Measurements from ENCODE around the gene BCHE.
"Not testable (repeated sequence)": the region's sequence is repeated elsewhere in the genome, so short reads cannot be mapped to it uniquely, and the experiment has no call there.

The BCHE gene

DNA sequence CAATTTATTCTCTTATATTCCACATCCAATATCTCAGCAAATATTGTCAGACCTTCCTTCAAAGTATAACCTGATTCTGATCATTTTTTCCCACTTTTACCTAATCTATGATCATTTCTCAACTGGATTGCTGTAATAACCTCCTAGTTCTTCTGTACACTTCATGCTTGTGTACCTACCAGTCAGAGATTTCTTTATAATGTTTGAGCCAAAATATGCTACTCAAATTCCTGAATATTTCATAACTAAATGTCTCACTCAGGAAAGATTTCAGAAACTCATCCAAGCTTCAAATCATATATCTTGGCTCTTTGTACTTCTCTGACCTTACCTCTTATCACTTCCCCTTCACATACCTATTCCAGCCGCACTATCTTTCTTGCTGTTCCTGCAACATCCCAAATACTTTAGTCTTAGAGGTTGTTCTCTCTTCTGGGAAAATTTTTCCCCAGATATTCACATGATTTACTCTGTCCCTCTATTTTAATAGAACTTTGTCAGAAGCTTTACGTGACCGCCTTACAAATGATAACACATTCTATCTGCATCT is 20.0 kb downstream of the BCHE start:
- no peak for DNase-seq (ENCODE audit: extremely low read depth in 1 of 2, low read depth in 1 of 2)

DNA sequence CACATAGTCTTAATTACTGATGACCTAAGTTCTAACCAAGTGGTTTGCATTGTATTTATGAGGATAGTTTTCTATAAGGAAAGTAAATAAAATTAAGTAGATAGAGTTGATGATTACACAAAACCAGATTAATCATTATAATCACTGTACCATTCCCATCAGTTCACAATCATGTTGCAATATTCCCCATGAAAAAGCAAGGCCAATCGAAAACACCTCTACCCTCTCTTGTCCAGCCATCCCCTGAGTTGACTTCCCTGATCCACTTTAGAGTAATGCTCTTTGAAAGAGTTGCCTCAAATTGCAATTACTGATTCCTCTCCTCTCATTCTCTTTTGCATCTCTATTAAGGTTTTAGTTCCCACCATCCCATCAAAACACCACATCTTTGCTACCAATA is 21.0 kb downstream of the BCHE start:
- no peak for DNase-seq (ENCODE audit: extremely low read depth in 1 of 2, low read depth in 1 of 2)

DNA sequence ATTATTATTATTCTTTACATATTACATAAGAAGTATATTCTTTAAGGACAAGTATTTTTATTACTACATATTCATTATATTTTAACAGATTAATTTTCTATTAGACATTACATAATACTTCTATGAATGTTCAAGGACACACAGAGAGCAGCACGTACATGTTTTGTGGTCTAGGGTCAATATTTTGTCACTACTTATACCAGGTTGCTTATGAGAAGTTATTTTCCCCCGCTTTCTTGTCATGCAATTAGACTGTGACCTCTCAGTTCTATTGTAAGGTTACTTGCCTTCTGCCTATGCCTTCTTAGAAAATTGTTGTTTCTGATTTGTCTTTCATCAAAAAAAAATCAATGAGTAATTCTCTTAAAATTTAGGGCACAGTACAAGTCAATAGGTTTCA is 21.5 kb downstream of the BCHE start:
- no peak for DNase-seq (ENCODE audit: extremely low read depth in 1 of 2, low read depth in 1 of 2)

DNA sequence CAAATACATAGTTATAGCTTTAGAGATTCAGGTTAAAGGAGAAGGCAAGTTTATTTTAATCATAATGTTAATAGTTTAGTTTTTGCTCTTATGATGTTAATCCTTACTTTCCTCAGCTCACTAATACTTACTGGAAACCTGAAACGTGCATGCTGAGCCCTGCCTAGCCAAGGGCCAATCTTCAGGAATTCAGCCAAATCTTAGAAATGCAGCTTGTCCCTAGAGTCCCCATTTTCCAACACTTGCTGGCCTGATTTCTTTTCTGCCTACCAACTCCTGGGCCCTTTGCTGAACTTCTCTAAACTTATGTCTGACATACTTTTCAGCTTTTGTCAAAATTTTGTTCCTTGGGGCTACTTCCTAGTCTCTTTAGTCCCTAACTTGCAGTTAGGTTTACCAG is 22.8 kb downstream of the BCHE start:
- DNase-seq (ENCODE audit: extremely low read depth in 1 of 2, low read depth in 1 of 2): no peak

DNA sequence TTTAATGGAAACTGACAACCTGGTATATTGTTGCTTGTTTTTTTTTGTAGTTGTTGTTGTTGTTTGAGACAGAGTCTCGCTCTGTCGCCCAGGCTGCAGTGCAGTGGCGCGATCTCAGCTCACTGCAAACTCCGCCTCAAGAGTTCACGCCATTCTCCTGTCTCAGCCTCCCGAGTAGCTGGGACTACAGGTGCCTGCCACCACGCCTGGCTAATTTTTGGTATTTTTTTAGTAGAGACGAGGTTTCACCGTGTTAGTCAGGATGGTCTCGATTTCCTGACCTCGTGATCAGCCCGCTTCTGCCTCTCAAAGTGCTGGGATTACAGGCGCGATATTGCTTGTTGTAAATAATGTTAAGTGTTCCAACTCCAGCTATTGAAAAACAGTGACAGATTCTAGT is 29.3 kb downstream of the BCHE start:
- not testable (repeated sequence) for DNase-seq (ENCODE audit: extremely low read depth in 1 of 2, low read depth in 1 of 2)

DNA sequence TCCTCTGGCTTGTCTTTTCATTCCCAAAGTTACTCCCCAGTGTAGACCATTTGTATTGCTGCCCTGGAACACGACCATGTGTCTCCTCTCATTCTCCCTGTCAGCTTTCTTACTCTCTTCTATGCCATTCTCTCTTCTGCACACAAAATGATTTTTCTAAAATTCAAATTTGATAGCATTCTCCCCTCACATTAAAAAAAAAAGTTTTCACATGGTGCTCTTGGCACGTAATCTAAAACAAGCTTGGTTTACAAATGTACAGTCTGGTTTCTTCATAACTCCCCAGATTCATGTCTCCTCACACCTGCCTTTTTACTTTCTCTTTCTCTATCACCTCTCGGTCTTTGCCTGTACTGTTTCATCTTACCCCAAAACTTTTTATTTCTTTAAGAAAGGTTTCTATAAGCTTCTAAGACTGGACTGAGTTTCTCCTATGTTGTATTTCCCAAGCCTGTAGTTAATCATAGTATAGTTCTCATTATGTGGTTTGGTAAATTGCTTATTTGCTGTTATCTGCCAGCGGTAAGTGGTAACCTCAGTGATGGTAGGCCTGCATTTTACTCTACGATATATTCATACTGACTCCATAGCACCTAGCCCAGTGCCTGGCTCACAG is 31.2 kb downstream of the BCHE start:
- no peak for DNase-seq (ENCODE audit: extremely low read depth in 1 of 2, low read depth in 1 of 2)

DNA sequence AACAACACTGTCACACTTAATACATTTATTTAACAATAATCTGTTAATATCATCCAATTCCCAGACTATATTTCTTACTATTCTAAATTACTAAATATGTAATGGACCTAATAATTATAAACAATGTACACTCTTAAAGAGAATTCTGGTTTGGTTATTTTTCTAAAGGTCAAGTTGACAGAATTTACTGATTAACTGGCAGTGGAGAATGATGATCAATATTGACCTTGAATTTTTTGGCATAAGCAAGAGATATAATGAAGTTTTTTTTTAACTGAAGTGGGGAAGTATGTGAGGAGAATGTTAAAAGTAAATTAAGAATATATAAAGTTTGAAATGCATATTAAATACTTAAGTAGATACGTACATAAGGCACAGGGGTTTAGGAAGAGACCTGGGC is 33.8 kb downstream of the BCHE start:
- DNase-seq (ENCODE audit: extremely low read depth in 1 of 2, low read depth in 1 of 2): no peak

DNA sequence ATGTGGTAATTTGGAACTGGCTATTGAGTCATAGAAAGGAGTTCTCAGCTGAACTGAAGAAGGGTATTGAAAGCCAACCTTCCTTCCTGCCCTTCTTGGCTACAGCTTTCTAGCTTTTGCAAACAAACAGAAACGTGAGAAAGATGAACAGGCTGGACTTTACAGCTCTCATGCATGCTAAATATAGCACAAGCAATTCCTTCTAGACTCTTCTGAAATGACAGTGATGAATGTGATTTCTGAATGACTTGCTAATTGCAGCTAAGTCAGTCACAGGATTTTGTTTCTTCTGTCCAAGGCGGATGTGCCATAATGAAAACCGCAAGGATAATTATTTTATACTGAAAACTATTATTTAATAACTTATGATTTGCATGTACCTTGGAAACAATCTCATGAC is 36.3 kb downstream of the BCHE start:
- no peak for DNase-seq (ENCODE audit: extremely low read depth in 1 of 2, low read depth in 1 of 2)

DNA sequence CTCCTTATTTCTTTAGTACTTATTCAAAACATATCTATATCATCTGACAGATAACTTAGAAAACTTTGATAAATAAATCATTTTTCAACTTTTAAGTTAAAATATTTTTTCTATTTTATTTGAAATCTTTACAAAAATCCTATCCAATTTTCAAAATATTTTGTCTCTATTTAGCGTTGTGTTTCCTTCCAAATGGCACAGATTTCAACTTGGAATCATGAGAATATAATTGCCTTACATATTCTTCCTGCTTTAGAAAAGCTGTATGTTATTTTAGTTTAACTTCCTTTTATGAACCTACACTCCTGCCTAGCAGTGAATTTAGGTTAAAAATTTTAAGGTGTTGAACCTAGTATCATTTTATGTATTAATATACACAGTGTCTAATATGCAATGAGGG is 38.2 kb downstream of the BCHE start:
- no peak for DNase-seq (ENCODE audit: extremely low read depth in 1 of 2, low read depth in 1 of 2)

DNA sequence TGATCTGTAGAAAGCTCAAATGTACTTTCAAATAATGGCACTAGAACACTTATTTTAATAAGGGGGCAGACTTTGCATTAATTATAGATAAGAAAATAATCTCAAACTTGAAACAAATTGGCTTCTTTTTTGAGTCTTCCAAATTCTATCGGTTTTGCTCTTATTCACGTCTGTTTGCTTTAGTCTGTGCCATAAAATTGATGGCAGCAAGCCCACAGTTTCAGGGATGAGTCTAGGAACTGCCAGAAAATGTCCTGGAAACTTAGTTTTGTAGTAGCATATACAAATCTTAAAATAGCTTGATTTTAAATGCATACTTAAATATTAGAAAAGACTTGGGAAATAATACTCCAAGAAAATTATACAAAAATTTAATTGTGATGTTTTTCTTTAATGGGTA is 39.7 kb downstream of the BCHE start:
- DNase-seq (ENCODE audit: extremely low read depth in 1 of 2, low read depth in 1 of 2): no peak

DNA sequence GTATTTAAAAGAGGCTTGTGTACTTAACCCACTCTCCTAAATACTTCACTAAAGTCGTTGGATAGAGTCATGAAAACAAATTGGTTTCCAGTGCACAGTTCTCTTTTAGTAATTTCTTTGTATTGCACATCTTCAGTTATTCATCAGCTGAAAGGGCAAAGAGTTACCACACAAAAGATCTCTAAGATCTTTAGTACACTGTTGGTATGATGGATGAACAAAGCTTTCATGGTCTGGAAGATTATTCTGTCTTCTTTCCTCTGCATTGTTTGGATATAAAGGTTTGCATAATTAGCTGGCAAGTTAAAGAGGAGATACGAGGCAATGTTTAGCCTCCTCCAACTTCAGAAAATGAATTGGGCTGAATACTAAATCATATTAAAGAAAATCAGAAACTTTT is 40.5 kb downstream of the BCHE start:
- DNase-seq (ENCODE audit: extremely low read depth in 1 of 2, low read depth in 1 of 2): no peak

DNA sequence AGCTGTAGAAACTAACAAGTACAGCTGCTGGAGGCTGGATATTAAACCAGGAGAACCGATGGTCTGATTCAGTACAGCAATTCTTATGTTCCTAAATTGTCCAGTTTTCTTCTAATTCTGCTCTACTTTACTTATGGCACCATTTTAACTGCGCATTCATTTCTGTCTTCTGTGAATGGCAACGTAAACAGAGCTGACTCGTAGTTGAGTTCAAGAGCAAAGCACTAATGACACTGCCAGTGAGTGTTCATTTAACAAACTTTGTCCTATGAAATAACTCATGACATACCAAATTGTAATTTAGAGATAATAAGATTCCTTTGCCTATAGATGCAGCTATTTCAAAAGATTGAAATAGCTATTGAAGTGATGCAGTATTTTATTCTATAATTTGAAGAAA is 48.7 kb downstream of the BCHE start:
- DNase-seq (ENCODE audit: extremely low read depth in 1 of 2, low read depth in 1 of 2): no peak

DNA sequence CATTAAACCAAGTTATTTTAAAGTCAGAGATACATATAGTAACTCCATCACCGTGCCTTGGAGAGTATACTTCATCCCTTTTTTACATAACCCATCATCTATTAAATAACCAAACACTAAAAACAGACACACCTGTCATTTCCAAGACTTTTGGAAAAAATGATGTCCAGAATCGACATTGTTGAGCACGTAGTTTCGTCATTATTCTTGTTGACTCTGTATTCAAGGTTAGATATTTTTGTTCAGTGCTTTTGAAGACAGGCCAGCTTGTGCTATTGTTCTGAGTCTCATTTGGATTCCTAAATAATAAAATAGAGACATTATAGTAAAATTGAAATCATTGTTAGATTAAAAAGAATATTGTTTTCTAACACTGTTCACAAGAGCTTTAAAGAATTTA is 51.2 kb downstream of the BCHE start:
- no peak for DNase-seq (ENCODE audit: extremely low read depth in 1 of 2, low read depth in 1 of 2)

DNA sequence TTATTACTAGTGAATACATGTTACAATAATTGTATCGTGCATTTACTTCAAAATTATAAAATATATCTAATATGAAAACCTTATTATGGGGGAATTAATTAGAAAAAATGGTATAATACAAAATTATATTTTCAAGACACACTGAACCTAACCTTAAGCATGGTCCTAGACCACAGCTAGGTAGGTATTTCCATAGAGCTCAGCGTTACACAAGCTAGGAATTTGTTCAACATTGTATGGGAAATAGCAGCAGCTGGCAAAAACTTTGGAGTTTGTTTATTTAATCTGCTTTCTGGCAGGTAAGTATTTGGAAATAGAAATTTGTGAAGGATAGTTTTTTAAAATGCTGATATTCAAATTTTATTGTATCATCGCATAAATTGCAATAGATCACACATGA is 52.9 kb downstream of the BCHE start:
- no peak for DNase-seq (ENCODE audit: extremely low read depth in 1 of 2, low read depth in 1 of 2)

DNA sequence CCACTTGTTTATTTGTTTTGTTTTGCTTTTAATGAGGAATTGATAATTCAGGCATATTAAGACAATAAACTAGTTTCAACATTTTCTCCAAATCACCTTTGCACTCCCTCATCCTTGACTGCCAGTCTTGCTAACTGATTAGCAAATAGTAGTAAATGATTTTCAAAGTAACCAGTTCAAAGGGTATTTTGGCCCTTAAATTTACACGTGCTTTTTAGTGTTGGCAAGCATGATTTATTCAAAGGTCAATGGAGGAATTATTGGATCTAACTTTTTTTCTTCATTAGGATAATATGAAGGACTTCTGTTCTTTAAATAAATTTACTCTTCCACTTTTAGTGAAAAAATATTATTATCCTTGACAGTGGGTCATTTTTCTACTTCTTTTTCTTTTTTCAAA is 53.8 kb downstream of the BCHE start:
- no peak for DNase-seq (ENCODE audit: extremely low read depth in 1 of 2, low read depth in 1 of 2)

DNA sequence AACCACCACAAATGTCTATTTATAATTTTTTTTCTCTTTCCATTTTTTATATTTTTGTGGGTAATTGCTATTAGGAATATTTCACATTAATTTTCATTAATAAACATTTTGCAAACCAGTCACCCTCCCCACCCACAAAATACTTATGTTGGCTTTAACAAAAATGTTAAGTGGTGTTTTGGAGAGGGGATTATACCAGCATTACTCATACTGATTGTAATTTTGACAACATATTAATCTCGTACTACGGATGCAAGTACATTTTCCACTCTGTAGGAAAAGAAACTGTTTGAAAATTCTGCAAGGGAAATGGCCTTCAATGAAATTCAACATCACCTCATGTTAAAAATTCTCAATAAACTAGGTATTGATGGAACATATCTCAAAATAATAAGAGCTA is 58.3 kb downstream of the BCHE start:
- no peak for DNase-seq (ENCODE audit: extremely low read depth in 1 of 2, low read depth in 1 of 2)

DNA sequence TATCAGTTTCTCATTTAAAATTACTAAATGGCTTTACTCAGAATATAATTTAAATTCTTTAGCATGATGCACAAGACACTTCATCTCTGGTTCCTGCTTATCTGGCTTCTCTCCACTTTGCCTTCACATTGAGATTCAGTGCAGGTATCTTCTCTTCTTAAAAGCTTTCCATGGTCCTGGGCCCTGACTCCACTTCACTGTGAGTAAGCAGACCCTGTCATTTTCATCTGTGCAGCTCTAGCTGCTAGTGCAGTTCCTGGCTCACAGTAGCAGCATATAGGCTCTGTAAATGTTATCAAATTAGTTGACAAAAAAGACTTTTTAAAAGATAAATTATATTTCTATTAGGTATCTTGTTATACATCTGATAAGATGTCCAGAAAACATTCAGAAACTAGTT is 58.8 kb downstream of the BCHE start:
- DNase-seq (ENCODE audit: extremely low read depth in 1 of 2, low read depth in 1 of 2): no peak

DNA sequence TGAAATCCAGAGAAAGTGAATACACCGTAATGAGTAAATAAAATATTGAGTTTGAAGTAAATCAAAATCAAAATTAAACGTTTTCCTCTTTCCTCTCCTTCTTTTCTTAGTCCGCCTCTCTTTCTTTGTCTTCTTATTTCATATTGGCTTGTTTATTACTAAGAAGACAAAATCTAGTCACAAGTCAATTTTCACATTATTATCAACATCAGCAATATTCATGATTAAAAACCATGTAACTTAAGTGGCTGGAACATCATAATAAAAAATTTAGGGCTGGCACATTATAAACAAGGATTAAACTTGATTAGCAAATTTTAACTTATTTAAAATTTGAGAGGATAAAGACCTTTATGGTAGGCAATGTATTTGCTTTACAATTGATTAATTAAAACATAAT is 61.4 kb downstream of the BCHE start:
- no peak for DNase-seq (ENCODE audit: extremely low read depth in 1 of 2, low read depth in 1 of 2)

DNA sequence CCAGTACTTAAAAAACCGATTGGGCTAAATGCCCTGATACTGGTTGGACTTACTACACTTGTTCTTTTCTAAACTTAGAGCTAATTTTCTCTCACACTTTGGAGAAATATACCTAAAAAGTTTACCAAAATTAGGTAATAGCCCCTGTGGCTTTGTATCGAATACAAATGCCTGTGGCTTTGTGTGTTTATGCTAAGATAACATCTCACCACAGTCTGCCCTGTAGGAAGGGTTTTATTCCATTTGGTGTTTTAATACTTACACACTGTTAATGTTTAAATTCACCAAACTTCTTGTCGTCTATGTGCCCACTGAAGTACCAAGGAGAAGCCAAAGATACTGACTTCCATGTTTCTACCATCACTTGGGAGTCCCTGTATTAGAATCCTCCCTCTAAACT is 66.4 kb downstream of the BCHE start:
- DNase-seq (ENCODE audit: extremely low read depth in 1 of 2, low read depth in 1 of 2): no peak

DNA sequence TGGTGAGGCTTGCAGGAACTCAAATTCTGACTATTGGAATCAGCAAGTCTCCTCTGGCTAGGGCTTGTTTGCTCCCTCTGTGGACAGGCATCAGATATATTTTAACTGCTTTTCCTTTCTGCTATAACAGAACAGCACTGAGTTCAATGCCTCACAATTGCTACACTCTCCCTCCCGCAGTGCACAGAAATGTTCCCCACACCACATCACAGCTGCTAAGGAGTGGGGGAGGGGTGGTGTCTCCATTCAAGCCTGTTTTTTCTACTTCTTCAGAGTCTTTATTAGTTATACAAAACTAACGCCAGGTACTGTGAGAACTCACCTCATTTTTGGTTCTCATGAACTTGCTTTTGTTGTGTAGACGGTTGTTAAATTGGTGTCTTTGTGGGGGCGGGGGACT is 68.5 kb downstream of the BCHE start:
- DNase-seq (ENCODE audit: extremely low read depth in 1 of 2, low read depth in 1 of 2): no peak

DNA sequence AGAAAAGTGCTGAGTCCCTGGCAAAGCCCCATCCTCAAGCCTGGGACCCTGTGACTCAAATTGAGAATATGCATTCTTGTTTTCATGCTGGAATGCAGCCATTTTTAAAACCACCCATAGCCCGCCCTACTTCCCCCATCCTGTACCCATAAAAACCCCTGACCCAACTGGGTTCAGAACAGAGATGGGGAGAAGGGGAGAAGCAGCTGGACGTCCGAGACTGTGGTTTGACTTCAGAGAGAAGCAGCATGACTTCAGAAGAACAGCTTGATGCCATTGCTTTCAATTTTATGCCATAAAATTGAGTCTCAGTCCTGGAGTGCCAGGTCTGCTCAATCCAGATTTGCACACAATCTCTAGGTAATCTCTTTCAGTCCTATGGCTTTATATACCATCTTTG is 78.2 kb downstream of the BCHE start:
- no peak for DNase-seq (ENCODE audit: extremely low read depth in 1 of 2, low read depth in 1 of 2)

DNA sequence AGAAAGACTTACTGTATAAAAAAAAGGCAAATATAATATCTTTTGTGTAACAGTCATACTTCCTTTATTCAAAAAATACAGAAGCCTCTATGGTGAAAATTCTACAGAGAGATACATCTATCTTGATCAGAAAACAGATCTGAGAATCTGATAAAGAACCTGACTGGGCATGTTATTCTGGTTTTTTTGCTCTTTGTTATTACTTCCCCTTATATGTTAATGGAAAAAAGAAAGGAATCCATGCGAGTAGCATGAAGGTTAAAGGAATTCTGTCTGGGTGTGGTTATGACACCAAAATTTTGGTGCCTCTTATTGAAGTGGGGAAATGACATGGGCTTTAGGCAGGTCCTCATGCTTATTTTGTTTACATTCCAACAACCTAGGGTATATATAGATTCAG is 81.7 kb downstream of the BCHE start:
- DNase-seq (ENCODE audit: extremely low read depth in 1 of 2, low read depth in 1 of 2): no peak

DNA sequence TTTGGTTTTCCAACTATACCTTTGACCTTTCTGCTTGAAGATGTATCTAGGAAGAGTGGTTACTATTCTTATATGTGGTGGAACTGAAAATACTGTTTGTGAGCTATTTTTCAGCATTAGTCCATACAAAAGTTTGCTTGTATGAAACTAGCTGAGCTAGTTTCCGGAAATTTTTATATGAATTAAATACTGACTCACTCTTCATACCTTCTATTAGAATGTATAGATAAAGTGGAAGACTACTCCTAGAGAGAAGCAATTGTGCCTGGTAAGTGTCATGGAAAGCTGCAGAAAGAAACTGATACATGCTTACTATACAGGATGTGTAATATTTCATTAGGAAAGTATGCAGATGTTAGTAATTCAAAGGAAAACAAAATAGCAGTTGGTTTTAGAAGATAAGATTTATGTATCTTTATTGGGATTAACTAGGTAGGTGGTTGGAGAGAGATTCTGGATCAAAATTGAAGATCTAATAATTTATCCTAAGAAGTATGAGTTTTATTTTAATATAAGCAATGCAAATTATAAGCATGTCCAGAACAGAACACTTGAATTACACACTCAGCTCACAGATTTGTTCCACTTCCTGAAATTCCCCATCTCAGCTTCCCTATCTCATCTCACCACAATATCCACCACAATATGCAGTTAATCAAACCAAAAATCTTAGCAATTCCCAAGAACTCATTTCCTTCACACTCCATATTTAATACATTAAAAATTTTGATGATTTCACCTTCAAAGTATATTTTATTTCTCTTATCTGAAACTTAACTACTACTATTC is 82.8 kb downstream of the BCHE start:
- no peak for DNase-seq (ENCODE audit: extremely low read depth in 1 of 2, low read depth in 1 of 2)

All from activated CD8-positive, alpha-beta memory T cell treated with anti-CD3 and anti-CD28 coated beads for 1 hour (primary cell).